Measurements from ENCODE around the gene TUBB2A. TPM values are rescaled to one million over a fixed set of nuclear protein-coding genes. Genes with fewer than 3 reads are reported as not detected.
"Not testable (repeated sequence)": the region's sequence is repeated elsewhere in the genome, so short reads cannot be mapped to it uniquely, and the experiment has no call there.

Gene TUBB2A
- total RNA-seq, 2 experiments from 2014 or later, result 1.3 to 1.5 TPM

DNA sequence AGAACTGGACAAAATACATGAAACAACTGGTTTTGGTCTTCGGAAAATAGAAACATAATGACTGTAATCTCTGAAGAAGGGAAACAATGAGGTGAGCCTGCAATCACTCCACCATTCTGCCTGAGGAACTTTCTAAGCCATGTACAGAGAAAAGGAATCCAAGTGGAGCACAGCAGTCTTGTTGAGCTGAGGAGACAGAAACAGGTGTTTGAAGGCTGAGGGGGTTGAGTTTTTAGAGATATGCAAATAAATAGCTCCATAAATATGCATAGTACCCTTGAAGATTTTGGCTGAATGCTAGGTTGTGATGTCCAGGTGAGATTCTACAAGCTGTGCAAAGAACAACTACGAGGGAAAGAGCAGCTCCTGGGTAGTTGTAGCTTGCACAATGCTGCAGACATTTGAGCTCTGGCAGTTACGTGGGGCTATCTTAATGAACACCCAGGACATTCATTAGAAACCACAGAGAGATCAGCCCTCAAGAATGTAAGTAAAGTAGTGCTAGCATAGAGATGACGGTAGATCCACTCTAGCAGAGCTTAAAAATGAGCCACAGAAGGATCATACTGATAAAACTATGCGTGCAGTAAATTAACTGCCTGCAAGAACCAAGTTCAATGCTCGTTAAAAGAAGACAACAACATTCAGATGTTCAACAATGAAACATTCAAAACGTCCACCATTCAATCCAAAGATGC lies 45.8 kb upstream of the TUBB2A start:
- CTCF ChIA-PET, result interaction anchor here (0.8 to 1.2 kb wide), 3 partner anchors 10 to 48 kb away, joined by 3 to 4 read pairs (median 3); no protein-coding TSS in a partner anchor
- Mint-ChIP-seq H3K27ac (no peak overlapping the region), H3K36me3 (ENCODE audit: low read depth) (no peaks in the 10 kb centered on the region)

DNA sequence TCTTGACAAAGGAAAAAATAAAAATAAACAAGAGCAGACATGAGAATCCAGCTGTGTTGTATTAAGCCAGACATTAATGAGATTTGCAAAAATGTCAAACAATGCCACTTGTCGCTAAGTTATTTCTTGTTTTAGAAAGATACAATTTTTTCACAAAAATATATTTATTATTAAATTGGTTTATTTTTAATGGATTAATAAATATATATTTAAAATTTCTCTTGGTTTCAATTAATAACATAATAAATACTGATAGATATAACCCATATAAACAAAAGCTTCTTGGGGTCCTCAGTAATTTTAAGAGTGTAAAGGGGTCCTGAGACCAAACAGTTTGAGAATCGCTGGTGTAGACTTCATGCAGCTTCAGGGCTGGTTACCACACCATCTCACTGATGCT lies 44.0 kb upstream of the TUBB2A start:
- ChIA-PET CTCF (no interaction called here), POLR2A (no interaction called here)
- H3K36me3 Mint-ChIP-seq (ENCODE audit: low read depth), result no peaks in the 10 kb centered on the region
- DNase-seq, result no peak
- ATAC-seq, result no peak
- peaks cover 17% of the 10 kb centered on the region for H3K27me3 Mint-ChIP-seq
- intact Hi-C loops (cut with micrococcal nuclease), result loop anchor here (10.0 kb wide), 1 partner anchor 77 kb away; no protein-coding TSS in a partner anchor
- H3K4me3 Mint-ChIP-seq, result no peak overlapping the region
- H3K27ac Mint-ChIP-seq, result no peak overlapping the region
- TF ChIP-seq, protein P1, sequence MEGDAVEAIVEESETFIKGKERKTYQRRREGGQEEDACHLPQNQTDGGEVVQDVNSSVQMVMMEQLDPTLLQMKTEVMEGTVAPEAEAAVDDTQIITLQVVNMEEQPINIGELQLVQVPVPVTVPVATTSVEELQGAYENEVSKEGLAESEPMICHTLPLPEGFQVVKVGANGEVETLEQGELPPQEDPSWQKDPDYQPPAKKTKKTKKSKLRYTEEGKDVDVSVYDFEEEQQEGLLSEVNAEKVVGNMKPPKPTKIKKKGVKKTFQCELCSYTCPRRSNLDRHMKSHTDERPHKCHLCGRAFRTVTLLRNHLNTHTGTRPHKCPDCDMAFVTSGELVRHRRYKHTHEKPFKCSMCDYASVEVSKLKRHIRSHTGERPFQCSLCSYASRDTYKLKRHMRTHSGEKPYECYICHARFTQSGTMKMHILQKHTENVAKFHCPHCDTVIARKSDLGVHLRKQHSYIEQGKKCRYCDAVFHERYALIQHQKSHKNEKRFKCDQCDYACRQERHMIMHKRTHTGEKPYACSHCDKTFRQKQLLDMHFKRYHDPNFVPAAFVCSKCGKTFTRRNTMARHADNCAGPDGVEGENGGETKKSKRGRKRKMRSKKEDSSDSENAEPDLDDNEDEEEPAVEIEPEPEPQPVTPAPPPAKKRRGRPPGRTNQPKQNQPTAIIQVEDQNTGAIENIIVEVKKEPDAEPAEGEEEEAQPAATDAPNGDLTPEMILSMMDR (IDR thresholded peaks at IDR 0.05), result no peak
- no peaks in the 10 kb centered on the region for H3K4me1 Mint-ChIP-seq (ENCODE audit: low read depth)
- H3K9me3 Mint-ChIP-seq, result peaks cover 4% of the 10 kb centered on the region

More for the DNA sequence above, 45.8 kb upstream of the TUBB2A start:
- DNase-seq (no peak), ATAC-seq (no peak)
- intact Hi-C loops (cut with micrococcal nuclease), result loop anchor here (10.0 kb wide), 1 partner anchor 78 kb away; no protein-coding TSS in a partner anchor
- H3K27me3 Mint-ChIP-seq, result peaks cover 23% of the 10 kb centered on the region
- no peak overlapping the region for H3K4me3 Mint-ChIP-seq
- TF ChIP-seq, protein P1 (IDR thresholded peaks at IDR 0.05), result no peak
- POLR2A ChIA-PET, result no interaction called here
- H3K4me1 Mint-ChIP-seq (ENCODE audit: low read depth), result peaks cover 2% of the 10 kb centered on the region
- H3K9me3 Mint-ChIP-seq, result peaks cover 4% of the 10 kb centered on the region

DNA sequence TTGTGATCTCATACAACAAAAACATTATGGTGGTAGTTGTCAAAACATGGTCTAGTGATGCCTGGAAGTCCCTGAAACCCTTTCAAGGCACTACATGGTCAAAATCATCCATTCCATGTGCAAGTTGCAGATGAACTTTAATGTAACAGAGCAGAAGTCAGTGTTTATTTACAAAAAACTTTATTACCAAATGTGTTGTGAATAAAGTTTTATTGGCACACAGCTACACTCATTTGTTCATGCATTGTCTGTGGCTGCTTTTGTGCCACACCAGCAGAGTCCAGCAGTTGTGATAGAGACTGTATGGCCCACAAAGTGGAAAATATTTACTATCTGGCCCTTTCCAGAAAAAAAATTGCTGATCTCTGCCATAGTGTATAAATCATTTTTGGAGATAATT lies 43.3 kb upstream of the TUBB2A start:
- ChIA-PET CTCF (no interaction called here), POLR2A (no interaction called here)

DNA sequence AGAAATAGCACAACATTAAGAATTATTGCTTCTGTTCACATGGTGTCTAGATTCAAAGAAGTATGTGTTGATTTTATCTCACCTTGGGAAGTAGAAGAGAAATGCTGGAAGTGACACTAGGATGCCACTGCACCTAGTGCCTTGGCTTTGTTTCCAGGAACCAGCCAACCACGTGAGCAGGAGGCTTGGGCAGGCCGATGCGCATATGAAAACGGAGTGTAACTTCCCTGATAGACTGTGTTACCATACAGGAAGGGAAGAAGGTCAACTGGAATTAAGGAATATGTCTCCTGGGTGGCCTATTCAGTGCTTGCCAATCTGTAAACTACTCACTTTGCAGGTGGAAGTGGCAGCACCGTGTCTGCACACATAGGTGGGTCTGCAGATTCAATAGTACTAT lies 42.0 kb upstream of the TUBB2A start:
- ATAC-seq (no peak), DNase-seq (no peak)
- ChIA-PET CTCF (no interaction called here), POLR2A (interaction anchor here (1.1 kb wide), 1 partner anchor 10 kb away, joined by 3 read pairs; no protein-coding TSS in a partner anchor)
- Mint-ChIP-seq H3K36me3 (ENCODE audit: low read depth) (no peaks in the 10 kb centered on the region), H3K27ac (no peak overlapping the region), H3K4me3 (no peak overlapping the region), H3K9me3 (peaks cover 3% of the 10 kb centered on the region), H3K4me1 (ENCODE audit: low read depth) (no peaks in the 10 kb centered on the region), H3K27me3 (peaks cover 10% of the 10 kb centered on the region)
- TF ChIP-seq, protein P1 (IDR thresholded peaks at IDR 0.05), result no peak
- intact Hi-C loops (cut with micrococcal nuclease), result no loop called here

More for the DNA sequence above, 43.3 kb upstream of the TUBB2A start:
- DNase-seq, result no peak
- Mint-ChIP-seq H3K4me1 (ENCODE audit: low read depth) (no peaks in the 10 kb centered on the region), H3K4me3 (no peak overlapping the region), H3K9me3 (peaks cover 4% of the 10 kb centered on the region), H3K36me3 (ENCODE audit: low read depth) (no peaks in the 10 kb centered on the region), H3K27me3 (peaks cover 14% of the 10 kb centered on the region), H3K27ac (no peak overlapping the region)
- intact Hi-C loops (cut with micrococcal nuclease), result loop anchor here (10.0 kb wide), 1 partner anchor 76 kb away; no protein-coding TSS in a partner anchor
- TF ChIP-seq, protein P1 (IDR thresholded peaks at IDR 0.05), result no peak
- ATAC-seq, result no peak

DNA sequence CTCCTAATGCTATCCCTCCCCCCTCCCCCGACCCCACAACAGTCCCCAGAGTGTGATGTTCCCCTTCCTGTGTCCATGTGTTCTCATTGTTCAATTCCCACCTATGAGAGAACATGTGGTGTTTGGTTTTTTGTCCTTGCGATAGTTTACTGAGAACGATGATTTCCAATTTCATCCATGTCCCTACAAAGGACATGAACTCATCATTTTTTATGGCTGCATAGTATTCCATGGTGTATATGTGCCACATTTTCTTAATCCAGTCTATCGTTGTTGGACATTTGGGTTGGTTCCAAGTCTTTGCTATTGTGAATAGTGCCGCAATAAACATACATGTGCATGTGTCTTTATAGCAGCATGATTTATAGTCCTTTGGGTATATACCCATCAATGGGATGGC lies 40.4 kb upstream of the TUBB2A start:
- not testable (repeated sequence) for DNase-seq

More for the DNA sequence above, 40.4 kb upstream of the TUBB2A start:
- H3K4me3 Mint-ChIP-seq; H3K4me1 Mint-ChIP-seq (ENCODE audit: low read depth); ATAC-seq; intact Hi-C loops (cut with micrococcal nuclease); H3K27me3 Mint-ChIP-seq; CTCF ChIA-PET; POLR2A ChIA-PET; H3K36me3 Mint-ChIP-seq (ENCODE audit: low read depth); H3K9me3 Mint-ChIP-seq; H3K27ac Mint-ChIP-seq: not testable (repeated sequence)

Data from activated CD8-positive, alpha-beta T cell treated with anti-CD3 and anti-CD28 coated beads for 36 hours (primary cell).